ENCODE measurements around the gene KCNQ1.
A peak's percentile ranks its signal among the peaks of the same experiment; 100 is the strongest.

Gene KCNQ1

DNA sequence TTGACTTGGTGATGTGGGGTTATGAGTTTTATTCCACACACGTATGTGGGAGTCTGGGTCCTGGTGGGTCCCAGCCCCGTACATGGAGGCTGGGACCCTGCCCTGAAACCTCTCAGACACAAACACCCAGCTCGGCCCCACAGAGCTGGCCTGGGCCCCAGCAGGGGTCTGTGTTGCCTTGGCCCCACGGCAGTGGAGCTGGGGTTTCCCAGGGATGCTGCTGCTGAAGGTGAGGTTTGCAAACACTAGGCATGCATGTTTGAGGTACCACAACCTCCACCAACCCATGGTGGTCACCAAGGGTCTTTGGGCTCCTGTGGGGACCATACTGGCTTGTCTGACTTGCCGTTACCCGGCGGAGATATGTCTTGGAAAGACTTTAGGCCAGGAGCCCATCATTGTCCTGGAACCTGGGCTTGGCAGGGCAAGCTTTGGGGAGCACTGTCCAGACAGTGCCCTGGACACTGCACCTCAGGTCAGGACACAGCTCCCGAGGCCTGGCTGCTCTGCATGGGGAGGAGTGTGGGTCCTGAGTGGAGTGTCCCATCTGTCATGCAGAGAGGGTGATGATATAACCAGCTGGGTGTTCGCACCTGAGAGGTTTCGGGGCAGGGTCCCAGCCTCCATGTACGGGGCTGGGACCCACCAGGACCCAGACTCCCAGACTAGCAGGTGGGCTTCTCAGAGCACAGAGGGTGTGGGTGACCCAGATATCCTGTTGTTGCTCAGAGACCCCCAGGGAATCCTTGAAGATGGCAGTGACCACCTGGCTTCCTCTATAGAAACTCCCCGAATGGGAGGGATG, 63.3 kb downstream of the KCNQ1 start:
- no peak for FAIRE-seq
- no peak for DNase-seq (ENCODE audit: insufficient read length, low spot score)

- DNase-seq (ENCODE audit: insufficient read length, low spot score) (no peak), FAIRE-seq (no peak)
Observed at GRCh38 chr11:2508793-2509192, 64.0 kb downstream of the KCNQ1 start.

- no peak for DNase-seq (ENCODE audit: insufficient read length, low spot score)
- FAIRE-seq = no peak
Observed at GRCh38 chr11:2509481-2510001, 64.7 kb downstream of the KCNQ1 start.

GRCh38 chr11:2510626-2511402, 66.0 kb downstream of the KCNQ1 start:
- no peak for FAIRE-seq

GRCh38 chr11:2511421-2512369, 66.9 kb downstream of the KCNQ1 start:
- peak; percentile 1 for DNase-seq (ENCODE audit: insufficient read length, low spot score)

More at GRCh38 chr11:2510626-2511402, 66.0 kb downstream of the KCNQ1 start:
- DNase-seq (ENCODE audit: insufficient read length, low spot score) = peak; percentile 1

GRCh38 chr11:2512431-2513407, 67.9 kb downstream of the KCNQ1 start:
- DNase-seq (ENCODE audit: insufficient read length, low spot score) (no peak), FAIRE-seq (no peak)

More at GRCh38 chr11:2511421-2512369, 66.9 kb downstream of the KCNQ1 start:
- FAIRE-seq = no peak

GRCh38 chr11:2513441-2513840, 68.6 kb downstream of the KCNQ1 start:
- DNase-seq (ENCODE audit: insufficient read length, low spot score) (no peak), FAIRE-seq (no peak)

GRCh38 chr11:2515401-2516275, 70.8 kb downstream of the KCNQ1 start:
- DNase-seq (ENCODE audit: insufficient read length, low spot score) = no peak
- FAIRE-seq = no peak

DNA sequence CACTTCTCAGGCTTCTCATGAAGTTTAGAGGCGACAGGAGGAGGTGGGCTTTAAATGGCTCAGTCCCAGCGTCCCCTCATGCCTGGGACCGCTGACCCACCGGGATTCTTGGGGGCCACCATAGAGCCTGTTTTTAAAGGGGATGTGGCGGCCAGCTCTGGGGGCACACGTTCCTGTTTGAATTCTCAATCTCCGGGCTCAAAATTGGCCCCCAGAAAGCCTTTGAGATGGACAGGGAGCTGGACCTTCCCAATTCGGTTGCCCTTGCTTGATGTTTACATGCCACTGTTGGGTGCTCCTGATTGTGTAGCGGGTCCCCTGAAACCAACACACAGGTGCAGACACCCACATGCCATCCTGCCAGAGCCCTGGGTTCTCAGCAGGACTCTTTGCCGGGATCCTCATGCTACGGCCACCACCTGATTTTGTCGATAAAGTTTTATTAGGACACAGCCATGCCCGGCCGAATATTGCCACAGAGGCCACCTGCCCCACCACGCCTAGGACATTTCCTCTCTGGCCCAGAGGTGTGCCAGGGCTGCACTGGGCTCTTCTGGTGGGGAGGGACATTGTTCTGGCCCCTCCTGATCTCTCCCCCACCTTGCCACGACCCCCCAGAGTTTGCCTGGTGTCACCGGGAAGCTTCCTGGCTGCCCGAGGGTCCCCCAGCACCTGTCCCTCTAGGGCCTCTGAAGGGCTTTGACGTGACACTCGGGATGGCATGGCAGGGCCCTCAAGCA, 71.6 kb downstream of the KCNQ1 start:
- FAIRE-seq (no peak), DNase-seq (ENCODE audit: insufficient read length, low spot score) (no peak)

- no peak for FAIRE-seq
Observed at GRCh38 chr11:2517016-2517385, 72.2 kb downstream of the KCNQ1 start.

DNA sequence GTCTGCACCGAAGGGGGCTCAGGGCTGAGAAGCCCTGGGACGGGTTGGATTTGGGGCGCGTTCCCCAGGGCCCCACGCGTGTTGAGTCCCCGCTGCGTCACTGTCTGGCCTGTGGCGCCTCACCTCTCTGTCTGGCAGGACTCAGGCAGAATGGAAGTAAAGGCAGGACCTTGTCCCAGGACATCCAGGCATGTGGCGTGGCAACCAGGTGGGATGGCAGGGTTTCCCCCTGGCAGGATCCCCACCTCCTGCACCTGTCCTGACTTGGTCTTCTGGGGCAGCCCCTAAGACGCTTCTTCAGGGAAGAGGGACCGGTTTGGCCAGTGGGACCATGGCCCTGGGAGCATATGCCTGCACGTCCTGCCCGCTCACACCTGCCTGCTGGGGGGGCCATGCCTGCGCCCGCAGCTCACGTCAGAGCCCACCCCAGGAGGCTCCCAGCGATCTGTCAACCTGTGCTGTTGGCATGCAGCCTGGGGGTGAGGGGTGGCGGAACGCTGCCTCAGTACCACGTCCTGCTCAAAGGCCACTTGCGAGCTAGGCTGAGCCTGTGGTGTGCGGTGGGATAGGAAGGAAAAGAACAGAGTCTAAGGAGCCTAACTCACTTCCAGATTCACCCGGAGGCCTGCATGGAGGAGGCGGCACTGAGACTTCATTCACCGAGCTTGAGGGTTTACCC, 72.7 kb downstream of the KCNQ1 start:
- DNase-seq (ENCODE audit: insufficient read length, low spot score) (no peak), FAIRE-seq (no peak)

More at GRCh38 chr11:2517016-2517385, 72.2 kb downstream of the KCNQ1 start:
- no peak for DNase-seq (ENCODE audit: insufficient read length, low spot score)

DNA sequence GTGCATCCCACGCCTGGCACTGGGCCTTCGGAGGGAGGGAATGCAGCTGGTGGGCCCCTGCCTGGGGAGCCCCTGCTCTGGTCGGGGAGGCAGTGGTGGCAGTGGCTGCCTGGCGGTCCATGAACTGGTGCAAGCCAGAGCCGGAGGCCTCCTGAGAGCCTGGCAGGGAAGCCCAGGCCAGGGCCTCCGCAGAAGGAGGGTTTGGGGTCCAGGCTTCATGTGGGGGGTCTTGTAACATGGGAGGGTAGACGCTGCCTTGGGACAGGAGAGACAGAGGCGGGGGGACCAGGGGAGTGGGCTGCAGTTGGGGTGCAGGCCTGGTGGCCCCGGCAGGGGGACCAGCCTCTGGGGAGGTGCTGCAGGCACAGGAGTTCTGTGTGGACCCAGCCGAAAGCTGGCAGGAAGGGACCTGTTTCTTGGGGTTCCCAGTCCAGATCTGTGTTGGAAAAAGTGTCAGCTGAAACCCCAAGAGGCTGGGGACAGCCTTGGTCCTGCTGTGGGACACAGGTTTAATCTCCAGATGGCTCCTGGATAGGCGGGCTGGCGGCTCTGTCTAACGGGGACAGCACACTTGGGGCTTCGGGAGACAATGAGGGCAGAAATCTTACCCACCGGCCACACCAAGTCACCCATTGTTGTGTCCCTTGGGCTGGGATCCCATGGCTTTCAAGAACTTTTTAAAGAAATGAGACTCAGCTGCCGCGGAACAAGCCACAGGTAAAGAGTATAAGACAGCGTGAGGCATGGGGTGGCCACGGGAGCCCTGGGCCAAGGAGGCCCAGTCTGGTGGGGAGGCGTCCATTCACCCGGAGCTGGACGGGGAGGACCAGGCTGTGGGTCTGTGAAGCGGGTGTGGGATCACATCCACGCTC, 73.5 kb downstream of the KCNQ1 start:
- no peak for FAIRE-seq

DNA sequence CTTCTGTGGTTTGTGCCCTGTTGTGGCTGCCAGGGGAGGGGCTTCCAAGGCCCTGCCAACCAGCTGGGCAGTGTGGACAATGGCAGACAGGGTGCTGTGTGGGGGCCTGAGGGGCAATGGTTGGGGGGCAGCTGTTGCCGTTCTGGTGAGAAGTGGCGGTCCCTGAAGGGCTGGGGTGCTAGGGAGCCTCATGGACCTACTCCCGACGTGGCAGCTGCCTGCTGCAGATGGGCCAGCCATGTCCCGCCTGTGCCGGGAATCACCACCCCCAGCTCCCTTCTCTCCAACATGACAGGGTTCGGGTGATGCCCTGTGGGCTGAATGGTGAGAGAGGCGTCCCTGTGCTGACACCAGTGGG, 74.2 kb downstream of the KCNQ1 start:
- DNase-seq (ENCODE audit: insufficient read length, low spot score) (no peak), FAIRE-seq (no peak)

More for the DNA sequence above, 73.5 kb downstream of the KCNQ1 start:
- no peak for DNase-seq (ENCODE audit: insufficient read length, low spot score)

- no peak for DNase-seq (ENCODE audit: insufficient read length, low spot score)
- FAIRE-seq = no peak
Observed at GRCh38 chr11:2519517-2519861, 74.7 kb downstream of the KCNQ1 start.

DNA sequence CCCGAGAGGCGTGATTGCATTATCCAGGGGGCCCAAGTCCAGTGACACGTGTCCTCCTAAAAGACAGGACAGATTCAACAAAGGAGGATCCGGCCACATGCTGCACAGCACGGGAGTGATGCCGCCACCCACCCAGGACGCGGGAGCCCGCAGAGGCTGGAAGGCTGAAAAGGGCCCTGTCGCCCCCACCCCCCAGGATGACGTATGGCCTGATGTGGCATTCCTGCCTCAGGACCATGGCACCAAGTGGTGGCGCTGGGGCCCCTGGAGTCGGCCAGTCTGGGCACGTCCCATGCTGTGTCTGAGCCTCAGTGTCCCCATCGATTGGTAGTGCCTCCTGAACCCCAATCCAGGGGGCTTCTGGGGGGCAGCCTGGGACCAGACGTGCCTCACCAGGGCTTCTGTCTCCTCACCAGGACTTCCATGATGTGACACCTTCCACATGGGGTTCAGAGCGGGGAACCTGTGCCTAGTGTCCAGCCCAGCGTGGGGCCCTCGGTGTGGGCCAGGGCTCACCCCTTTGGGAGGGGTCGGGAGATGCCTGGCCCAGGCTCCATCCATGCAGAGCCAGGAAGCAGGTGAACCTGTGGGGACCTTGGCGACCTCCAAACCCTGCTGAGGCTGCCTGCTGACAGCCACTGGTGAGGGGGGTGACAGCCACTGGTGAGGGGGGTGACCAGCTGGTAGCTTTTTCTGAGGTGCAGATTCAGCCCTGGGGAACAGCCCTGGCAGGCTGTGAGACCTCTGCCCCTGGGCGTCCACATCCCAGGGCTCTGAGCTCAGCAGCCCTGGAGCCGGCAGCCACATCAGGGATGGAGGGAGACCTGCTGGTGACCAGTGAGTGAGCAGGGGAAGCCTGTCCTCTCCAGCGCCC, 75.3 kb downstream of the KCNQ1 start:
- DNase-seq (ENCODE audit: insufficient read length, low spot score) = no peak
- FAIRE-seq = no peak

- no peak for DNase-seq (ENCODE audit: insufficient read length, low spot score)
- no peak for FAIRE-seq
Observed at GRCh38 chr11:2520736-2521035, 75.9 kb downstream of the KCNQ1 start.
